Measurements from ENCODE around the gene HM13. TPM values are rescaled to one million over a fixed set of nuclear protein-coding genes. Genes with fewer than 3 reads are reported as not detected.

Gene HM13
- total and polyA plus RNA-seq, 2 of the 13 experiments (the other 11 are each of a cell fraction or from before 2014, with no cell fraction given), result 118 to 243 TPM

GRCh38 chr20:31595654-31596411 is 81.6 kb downstream of the HM13 start (continued):
- peak; percentile 66; the same call in 1 of the 2 replicates for TF ChIP-seq ZNF782 (CRISPR knock-in tag; IDR thresholded peaks at IDR 0.05; ENCODE audit: borderline replicate concordance)
- 0 out of 2 replicates have a peak, but pooled peaks have one; percentile 26 for TF ChIP-seq GTF3A (CRISPR knock-in tag; conservative IDR thresholded peaks at IDR 0.05)
- no peak; the same call in 1 of the 2 replicates for TF ChIP-seq ZNF512B (CRISPR knock-in tag; IDR thresholded peaks at IDR 0.05; ENCODE audit: borderline replicate concordance)
- TF ChIP-seq ZNF616 (CRISPR knock-in tag; IDR thresholded peaks at IDR 0.05; ENCODE audit: low read depth), result no peak
- TF ChIP-seq ELF4 (CRISPR knock-in tag; IDR thresholded peaks at IDR 0.05; ENCODE audit: borderline replicate concordance), result no peak
- TF ChIP-seq ZNF580 (CRISPR knock-in tag; IDR thresholded peaks at IDR 0.05; ENCODE audit: borderline replicate concordance, low read depth), result peak; percentile 63; the same call in 1 of the 2 replicates
- no peak for TF ChIP-seq ZNF549 (CRISPR knock-in tag; IDR thresholded peaks at IDR 0.05)
- no peak for TF ChIP-seq GMEB2 (CRISPR knock-in tag; IDR thresholded peaks at IDR 0.05; ENCODE audit: low read depth)
- 0 out of 2 replicates have a peak, but pooled peaks have one; percentile 44 for TF ChIP-seq MAZ (IDR thresholded peaks at IDR 0.05; ENCODE audit: borderline replicate concordance, low read depth, low read length)
- no peak for TF ChIP-seq MAZ (CRISPR knock-in tag; IDR thresholded peaks at IDR 0.05; ENCODE audit: low read depth)
- TF ChIP-seq MYNN (CRISPR knock-in tag; IDR thresholded peaks at IDR 0.05; ENCODE audit: low read depth), result no peak
- no peak for TF ChIP-seq ZNF230 (CRISPR knock-in tag; IDR thresholded peaks at IDR 0.05)
- no peak for TF ChIP-seq PRMT3 (CRISPR knock-in tag; IDR thresholded peaks at IDR 0.05; ENCODE audit: borderline replicate concordance, low read depth)
- TF ChIP-seq PRDM10 (CRISPR knock-in tag; IDR thresholded peaks at IDR 0.05; ENCODE audit: low read depth), result peak; percentile 93
- no peak for TF ChIP-seq MLLT10 (CRISPR knock-in tag; IDR thresholded peaks at IDR 0.05)
- TF ChIP-seq ZC3H4 (CRISPR knock-in tag; IDR thresholded peaks at IDR 0.05; ENCODE audit: borderline replicate concordance), result no peak; the same call in 1 of the 2 replicates
- TF ChIP-seq TRIM24 (CRISPR knock-in tag; IDR thresholded peaks at IDR 0.05), result no peak
- TF ChIP-seq ZBTB43 (CRISPR knock-in tag; conservative IDR thresholded peaks at IDR 0.05), result no peak; the same call in none of the 2 replicates
- no peak for TF ChIP-seq MTF1 (CRISPR knock-in tag; IDR thresholded peaks at IDR 0.05)

Measured in HepG2 (cell line).